SHP77 (cell line): ENCODE results near the gene LRBA.
"Not testable (repeated sequence)": the region's sequence is repeated elsewhere in the genome, so short reads cannot be mapped to it uniquely, and the experiment has no call there.

Source experiments
- DNase-seq, 2 experiments: peaks; one replicate each; lab custom pipeline; 2025; lab: John Stamatoyannopoulos, UW

Gene LRBA

GRCh38 chr4:150664935-150665334 is 350.1 kb downstream of the LRBA start:
- no peak for DNase-seq

DNA sequence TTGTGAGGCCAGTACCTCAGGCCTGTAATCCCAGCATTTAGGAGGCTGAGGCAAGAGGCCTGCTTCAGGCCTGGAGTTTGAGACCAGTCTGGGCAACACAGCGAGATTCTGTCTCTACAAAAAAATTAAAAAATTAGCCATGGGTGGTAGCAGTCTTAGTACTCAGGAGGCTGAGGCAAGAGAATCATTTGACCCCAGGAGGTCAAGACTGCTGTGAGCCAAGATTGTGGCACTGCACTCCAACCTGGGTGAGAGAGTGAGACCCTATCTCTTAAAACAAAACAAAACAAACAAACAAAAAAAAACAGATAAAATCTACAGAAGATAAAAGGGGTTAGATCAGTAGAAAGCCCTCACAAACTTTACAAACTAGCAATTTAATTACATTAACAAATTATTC is 352.4 kb downstream of the LRBA start:
- no peak for DNase-seq

- not testable (repeated sequence) for DNase-seq
Observed at GRCh38 chr4:150661551-150661950, 353.5 kb downstream of the LRBA start.

DNA sequence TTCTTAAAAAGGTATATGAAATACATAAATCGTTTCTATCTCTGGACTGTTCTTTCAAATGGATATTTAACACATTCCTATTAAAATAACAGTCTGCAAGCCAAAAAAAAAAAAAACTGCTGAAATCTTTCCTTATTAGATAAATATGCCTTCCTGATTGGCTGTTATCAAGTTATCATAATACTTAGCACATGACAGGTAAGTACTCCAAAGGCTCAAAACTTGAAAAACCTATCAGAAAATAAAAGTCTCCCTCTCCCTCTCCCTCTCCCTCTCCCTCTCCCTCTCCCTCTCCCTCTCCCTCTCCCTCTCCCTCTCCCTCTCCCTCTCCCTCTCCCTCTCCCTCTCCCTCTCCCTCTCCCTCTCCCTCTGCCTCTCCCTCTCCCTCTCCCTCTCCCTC is 356.8 kb downstream of the LRBA start:
- not testable (repeated sequence) for DNase-seq

GRCh38 chr4:150656891-150657290 is 358.2 kb downstream of the LRBA start:
- no peak for DNase-seq

- DNase-seq = no peak
Observed at GRCh38 chr4:150650751-150651150, 364.3 kb downstream of the LRBA start.

GRCh38 chr4:150648123-150648522 is 367.0 kb downstream of the LRBA start:
- DNase-seq = no peak

GRCh38 chr4:150647008-150647407 is 368.1 kb downstream of the LRBA start:
- no peak for DNase-seq

DNA sequence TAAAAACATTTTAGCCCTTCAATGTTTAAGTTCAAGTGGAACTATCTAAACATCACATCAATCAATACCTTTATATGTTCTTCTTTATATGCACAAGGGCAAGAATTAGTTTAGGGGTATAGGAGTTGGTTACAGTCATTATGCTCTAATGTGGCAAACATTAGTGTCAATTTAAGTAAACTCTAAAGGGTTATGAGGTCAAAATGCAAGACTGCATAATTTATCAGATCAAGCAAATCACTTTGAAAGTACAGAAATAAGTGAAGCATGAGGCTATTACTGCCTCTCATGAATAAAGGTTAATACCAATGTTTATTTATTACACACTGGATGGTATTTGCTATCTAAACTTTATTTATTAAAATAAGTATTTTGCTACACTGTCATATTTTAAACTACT is 373.5 kb downstream of the LRBA start:
- no peak for DNase-seq

- no peak for DNase-seq
Observed at GRCh38 chr4:150632639-150633038, 382.4 kb downstream of the LRBA start.

- DNase-seq = no peak
Observed at GRCh38 chr4:150628073-150628472, 387.0 kb downstream of the LRBA start.

- DNase-seq = no peak
Observed at GRCh38 chr4:150625033-150625432, 390.1 kb downstream of the LRBA start.

- DNase-seq = no peak
Observed at GRCh38 chr4:150624055-150624454, 391.0 kb downstream of the LRBA start.

- DNase-seq = no peak
Observed at GRCh38 chr4:150619042-150619441, 396.0 kb downstream of the LRBA start.

DNA sequence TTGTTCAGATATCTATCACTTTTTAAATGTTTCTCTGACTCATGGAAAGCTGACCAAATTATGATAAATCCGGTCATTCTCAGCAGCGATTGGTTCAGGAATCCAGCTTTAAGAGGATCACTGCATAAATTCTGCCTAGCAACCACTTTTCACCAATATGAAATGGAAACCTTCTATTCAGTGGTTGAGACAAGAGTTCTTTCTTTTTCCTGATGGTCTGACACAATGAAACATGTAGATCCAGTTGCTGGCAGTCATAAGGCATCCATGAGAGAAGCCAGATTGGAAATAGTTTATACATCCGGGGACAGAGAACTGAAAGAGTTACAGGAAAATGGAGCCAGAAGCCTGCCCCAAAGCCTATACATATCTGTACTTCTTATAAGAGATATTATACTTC is 406.0 kb downstream of the LRBA start:
- no peak for DNase-seq

- DNase-seq = no peak
Observed at GRCh38 chr4:150600812-150601445, 414.2 kb downstream of the LRBA start.

- DNase-seq = no peak
Observed at GRCh38 chr4:150599547-150599946, 415.5 kb downstream of the LRBA start.

DNA sequence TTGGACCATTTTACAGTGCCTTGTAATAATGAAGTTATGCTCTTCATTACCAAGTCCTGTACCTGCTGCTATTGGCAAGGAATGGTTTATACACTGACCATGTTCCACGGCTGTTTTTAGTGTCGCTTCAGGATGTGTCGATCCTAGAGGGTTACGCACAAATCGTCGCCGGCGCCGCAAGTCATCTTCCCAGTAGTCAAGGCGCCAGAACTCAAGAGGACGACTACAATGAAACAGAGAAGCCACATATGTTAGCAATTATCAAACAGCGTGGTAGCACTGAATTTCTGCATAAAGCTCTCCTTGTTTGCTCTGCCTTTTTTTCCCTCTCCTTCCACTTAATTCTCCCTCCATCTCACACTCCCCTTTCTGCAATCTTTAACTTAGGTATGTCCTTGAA is 416.2 kb downstream of the LRBA start:
- DNase-seq = no peak

DNA sequence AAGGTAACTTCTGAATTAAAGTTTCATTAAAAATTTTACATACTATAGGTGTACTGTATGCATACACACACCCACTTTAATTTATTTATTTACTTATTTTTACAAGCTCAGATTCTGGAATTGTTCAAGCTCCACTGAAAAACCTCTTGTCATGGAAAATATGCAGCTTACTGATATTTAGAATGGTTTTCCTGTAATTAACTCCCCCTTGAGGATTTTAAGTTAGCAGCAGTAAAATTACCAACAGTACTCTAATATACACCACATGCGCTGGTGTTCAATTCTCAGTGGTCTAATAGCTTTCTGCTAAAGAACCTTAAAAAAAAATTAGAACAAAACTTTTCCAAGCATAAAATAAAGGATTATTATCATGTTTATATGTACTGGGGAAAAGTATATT is 421.1 kb downstream of the LRBA start:
- no peak for DNase-seq

DNA sequence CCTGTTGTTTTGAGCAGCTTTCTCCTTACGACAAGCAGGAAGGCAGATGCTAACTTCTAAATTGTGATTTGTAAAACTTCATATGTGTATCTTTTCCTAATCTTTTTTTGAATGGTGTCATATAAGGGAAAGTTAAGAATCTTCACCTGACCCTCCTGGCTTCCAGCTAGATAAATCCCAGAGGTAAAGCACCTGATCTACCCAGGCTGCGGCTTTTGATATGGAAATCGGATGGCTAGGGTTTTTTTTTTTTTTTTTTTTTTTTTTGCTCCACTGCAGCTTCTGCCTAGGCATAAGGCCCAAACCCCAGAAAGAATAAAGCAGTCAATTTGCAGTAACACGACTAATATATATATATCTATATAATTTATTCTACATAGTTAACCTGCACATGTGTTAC is 423.2 kb downstream of the LRBA start:
- no peak for DNase-seq

DNA sequence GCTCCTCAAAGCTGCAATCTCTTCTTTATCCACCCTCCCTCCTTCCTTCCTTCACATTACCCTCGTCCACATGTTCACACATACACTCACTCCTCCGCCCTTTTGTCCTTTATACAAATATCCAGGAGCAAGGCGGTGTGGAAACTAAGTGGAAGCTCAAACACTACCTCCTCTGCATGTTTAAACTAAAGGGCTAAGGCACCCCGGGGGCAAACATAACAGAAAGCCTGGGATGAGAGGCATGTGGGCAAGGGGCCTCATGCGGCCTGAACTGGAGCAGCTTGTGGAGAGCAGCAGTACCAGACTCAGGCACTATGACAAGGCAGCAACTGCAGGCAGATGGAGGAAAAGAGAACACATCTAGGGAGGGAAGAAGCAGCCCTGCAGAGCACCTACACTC is 423.7 kb downstream of the LRBA start:
- no peak for DNase-seq

DNA sequence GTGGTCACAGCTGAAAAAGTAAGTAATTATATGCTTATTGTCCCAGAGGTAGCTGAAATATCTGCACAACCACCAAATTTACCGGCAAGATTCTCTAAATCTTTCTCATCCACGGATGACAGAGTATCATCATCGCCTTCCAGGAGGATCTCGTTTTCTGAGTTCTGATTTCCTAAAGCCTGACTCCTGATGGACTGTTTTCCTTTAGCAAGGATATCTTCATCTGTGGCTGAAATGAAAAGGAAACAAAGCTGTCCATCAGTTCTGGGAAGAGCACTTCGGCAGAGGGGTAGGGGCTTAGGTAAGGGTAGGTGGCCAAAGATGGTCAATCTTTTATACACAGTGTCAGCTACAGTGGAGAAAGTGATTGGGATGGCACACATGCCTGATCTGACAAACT is 424.5 kb downstream of the LRBA start:
- DNase-seq = no peak

GRCh38 chr4:150589157-150589556 is 425.9 kb downstream of the LRBA start:
- DNase-seq = no peak

DNA sequence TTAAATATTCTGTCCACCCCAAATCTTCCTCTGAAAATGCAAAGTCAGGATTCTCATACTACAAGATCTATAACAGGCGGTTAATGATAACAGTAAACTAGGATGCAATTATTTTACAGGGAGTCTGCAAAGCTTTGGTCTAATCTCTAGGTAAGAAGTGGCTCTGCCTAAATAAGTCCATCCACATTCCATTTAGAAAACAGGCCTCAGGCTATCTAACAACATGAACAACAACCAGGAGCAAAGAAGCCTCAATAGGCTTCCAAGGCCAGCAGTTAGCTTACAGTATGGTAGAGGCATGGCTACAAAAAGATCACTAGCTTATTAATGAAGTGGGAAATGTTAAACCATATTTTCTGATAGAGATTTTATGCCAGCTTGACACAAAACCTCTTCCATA is 426.8 kb downstream of the LRBA start:
- DNase-seq = no peak
